Body of pancreas (tissue), 4 donors: ENCODE measurements around the gene CCBE1. TPM values are rescaled to one million over a fixed set of nuclear protein-coding genes. Genes with fewer than 3 reads are reported as not detected.
A peak's percentile ranks its signal among the peaks of the same experiment; 100 is the strongest.
"Not testable (repeated sequence)": the region's sequence is repeated elsewhere in the genome, so short reads cannot be mapped to it uniquely, and the experiment has no call there.

ENCODE experiments used
- ATAC-seq: fragments of 150-250 bp; one replicate; pipeline ENCODE4 v1.9.1; 2016
- DNase-seq, 4 donors: peaks; one replicate each; pipeline ENCODE4 v3.0.0-alpha.2; 2019
- H3K27ac ChIP-seq, 4 donors: fragments of 200-600 bp; sonication (generic); 1 replicate in 3 of 4; 2 replicates in 1 of 4; pipeline versions ENCODE4 v1.5.1 to v1.6.1; 2016 to 2019; ENCODE audit warnings: mild to moderate bottlenecking in 1 of 4, mixed read lengths in 1 of 4, moderate library complexity in 1 of 4
- H3K27me3 ChIP-seq, 2 donors: fragments of 200-600 bp; sonication (generic); one replicate each; pipeline ENCODE4 v1.6.0; 2016; ENCODE audit warnings: mild to moderate bottlenecking in 1 of 2
- H3K36me3 ChIP-seq, 2 donors: fragments of 200-600 bp; sonication (generic); replicated peaks in 1 of 2; 2 replicates each; pipeline ENCODE4 v1.5.1; 2016; ENCODE audit warnings: low read depth in 2 of 2; ENCODE audit not compliant: insufficient read depth in 1 of 2
- H3K4me1 ChIP-seq: fragments of 200-600 bp; sonication (generic); one replicate; pipeline ENCODE4 v1.6.0; 2016
- H3K4me3 ChIP-seq, 2 donors: fragments of 200-600 bp; sonication (generic); 1 replicate in 1 of 2; 2 replicates in 1 of 2; pipeline ENCODE4 v1.5.1; 2016 to 2019
- H3K9me3 ChIP-seq, 3 donors: fragments of 200-600 bp; sonication (generic); 1 replicate in 2 of 3; 2 replicates in 1 of 3; pipeline ENCODE4 v1.5.1; 2016
- CTCF ChIP-seq, 7 experiments: fragments of 450-650 bp in 4 of 7; fragments of 200-600 bp in 3 of 7; sonication (generic) in 3 of 7; IDR thresholded peaks; one replicate each; pipeline ENCODE4 v1.5.1; 2016 to 2019; ENCODE audit warnings: antibody characterized with exemption in 7 of 7
- POLR2A ChIP-seq, 3 donors: fragments of 450-650 bp; IDR thresholded peaks; one replicate each; pipeline ENCODE4 v1.6.1; 2016; ENCODE audit warnings: antibody characterized with exemption in 3 of 3, mild to moderate bottlenecking in 2 of 3
- WGBS, 2 donors: methylation state at CpG; one replicate each; pipeline ENCODE4 v1.1.5; 2017; 5-methylcytosine and 5-hydroxymethylcytosine counted together
- intact Hi-C: fragments of 100-400 bp; cut with DNase I; formaldehyde crosslinking; loops from one replicate; pipeline ENCODE4 v1.15.1; 2023
- total RNA-seq, 2 donors: library from RNA; depleted of rRNA; stranded (reverse); fragments of >200 nt; gene quantifications; one replicate each; pipeline ENCODE4 v1.1.0, GENCODE V29; 2016

Gene CCBE1
- total RNA-seq, 2 donors from 2014 or later = 0.99 to 4.4 TPM

GRCh38 chr18:59520562-59521355 lies 176.5 kb downstream of the CCBE1 start:
- H3K9me3 ChIP-seq = no peaks in the 10 kb centered on the region
- H3K27me3 ChIP-seq = no peaks in the 10 kb centered on the region
- no peak for DNase-seq
- WGBS, 2 donors = 58 to 77% methylated on average over 4 of the region's 4 CpGs
- ATAC-seq = no peak
- no peaks in the 10 kb centered on the region for H3K36me3 ChIP-seq
- intact Hi-C loops = no loop called here
- no peak overlapping the region for H3K27ac ChIP-seq
- H3K4me3 ChIP-seq = no peak overlapping the region
- H3K4me1 ChIP-seq = peaks cover 15% of the 10 kb centered on the region
- TF ChIP-seq CTCF (IDR thresholded peaks at IDR 0.05) = no peak

GRCh38 chr18:59518705-59519104 lies 178.5 kb downstream of the CCBE1 start:
- ATAC-seq (no peak), DNase-seq (no peak)
- H3K27ac ChIP-seq = no peak overlapping the region
- peaks cover 15% of the 10 kb centered on the region for H3K4me1 ChIP-seq
- TF ChIP-seq CTCF (IDR thresholded peaks at IDR 0.05) = no peak
- TF ChIP-seq POLR2A (IDR thresholded peaks at IDR 0.05) = no peak
- no peak overlapping the region for H3K4me3 ChIP-seq
- no peaks in the 10 kb centered on the region for H3K9me3 ChIP-seq
- no peaks in the 10 kb centered on the region for H3K36me3 ChIP-seq
- 38 to 60% methylated on average over 2 of the region's 2 CpGs for whole genome bisulfite sequencing, 2 donors
- H3K27me3 ChIP-seq = no peaks in the 10 kb centered on the region
- intact Hi-C loops = no loop called here

GRCh38 chr18:59517446-59518165 lies 179.6 kb downstream of the CCBE1 start:
- H3K4me3 ChIP-seq = no peak overlapping the region
- no peak for ATAC-seq
- H3K27ac ChIP-seq = no peak overlapping the region
- intact Hi-C loops = no loop called here
- no peak for DNase-seq
- TF ChIP-seq POLR2A (IDR thresholded peaks at IDR 0.05) (no peak), CTCF (IDR thresholded peaks at IDR 0.05) (no peak)
- no peaks in the 10 kb centered on the region for H3K9me3 ChIP-seq
- WGBS, 2 donors = 50 to 73% methylated on average over 4 of the region's 4 CpGs
- H3K36me3 ChIP-seq = no peaks in the 10 kb centered on the region
- H3K27me3 ChIP-seq = no peaks in the 10 kb centered on the region
- peaks cover 15% of the 10 kb centered on the region for H3K4me1 ChIP-seq

GRCh38 chr18:59516356-59517155 lies 180.7 kb downstream of the CCBE1 start:
- H3K27ac ChIP-seq = peak overlapping the region in 2 of 4 donors; percentile 22 to 31
- intact Hi-C loops = no loop called here
- H3K4me1 ChIP-seq = peaks cover 15% of the 10 kb centered on the region
- ATAC-seq = peak; percentile 83
- H3K36me3 ChIP-seq = no peaks in the 10 kb centered on the region
- 1 to 3% methylated on average over 6 of the region's 6 CpGs for WGBS, 2 donors
- DNase-seq = peak; percentile 17 to 55 (median 36)
- no peaks in the 10 kb centered on the region for H3K9me3 ChIP-seq
- H3K27me3 ChIP-seq = no peaks in the 10 kb centered on the region
- no peak for TF ChIP-seq CTCF (IDR thresholded peaks at IDR 0.05)
- TF ChIP-seq POLR2A (IDR thresholded peaks at IDR 0.05) = no peak
- no peak overlapping the region for H3K4me3 ChIP-seq

GRCh38 chr18:59515956-59516355 lies 181.3 kb downstream of the CCBE1 start:
- H3K36me3 ChIP-seq, intact Hi-C loops, H3K9me3 ChIP-seq, H3K27ac ChIP-seq, H3K4me3 ChIP-seq, ATAC-seq, H3K27me3 ChIP-seq, DNase-seq: not testable (repeated sequence)
- 59 to 69% methylated on average over 6 of the region's 6 CpGs for WGBS, 2 donors
- peaks cover 15% of the 10 kb centered on the region for H3K4me1 ChIP-seq
